ENCODE data around the gene DGKQ.

The DGKQ gene

GRCh38 chr4:972651-973424 lies 531 bp downstream of the DGKQ start:
- DNase-seq = no peak

- DNase-seq = no peak
Observed at GRCh38 chr4:971666-972500, 1.5 kb downstream of the DGKQ start.

- no peak for DNase-seq
Observed at GRCh38 chr4:970854-971520, 2.4 kb downstream of the DGKQ start.

- DNase-seq = no peak
Observed at GRCh38 chr4:970046-970745, 3.2 kb downstream of the DGKQ start.

GRCh38 chr4:968621-969394 lies 4.6 kb downstream of the DGKQ start:
- no peak for DNase-seq

GRCh38 chr4:968221-968620 lies 5.1 kb downstream of the DGKQ start:
- no peak for DNase-seq

GRCh38 chr4:967113-968104 lies 6.0 kb downstream of the DGKQ start:
- DNase-seq = no peak

- no peak for DNase-seq
Observed at GRCh38 chr4:966266-967112, 6.9 kb downstream of the DGKQ start.

GRCh38 chr4:965766-966134 lies 7.6 kb downstream of the DGKQ start:
- no peak for DNase-seq

GRCh38 chr4:965048-965765 lies 8.2 kb downstream of the DGKQ start:
- DNase-seq = no peak

- DNase-seq = no peak
Observed at GRCh38 chr4:964346-965025, 8.9 kb downstream of the DGKQ start.

GRCh38 chr4:963276-964225 lies 9.8 kb downstream of the DGKQ start:
- no peak for DNase-seq

GRCh38 chr4:962231-963208 lies 10.8 kb downstream of the DGKQ start:
- DNase-seq = peak; percentile 71

GRCh38 chr4:961351-962230 lies 11.8 kb downstream of the DGKQ start:
- DNase-seq = no peak

Data from NCI-H2081 treated with DMSO at 0.1 percent for 48 hours (cell line).